Sigmoid colon (tissue), 7 donors: ENCODE data around the gene AK5. TPM values are rescaled to one million over a fixed set of nuclear protein-coding genes. Genes with fewer than 3 reads are reported as not detected.

Source experiments
- DNase-seq: peaks from one replicate; pipeline ENCODE4 v3.0.0-alpha.2; 2019
- H3K27ac ChIP-seq, 4 donors: fragments of 200-600 bp; sonication (generic); one replicate each; pipeline ENCODE4 v1.5.1; 2016 to 2019; ENCODE audit warnings: mild to moderate bottlenecking in 1 of 4
- H3K27me3 ChIP-seq, 3 donors: fragments of 200-600 bp; sonication (generic); one replicate each; pipeline ENCODE4 v1.5.1; 2019; ENCODE audit warnings: mild to moderate bottlenecking in 1 of 3
- H3K36me3 ChIP-seq, 4 donors: fragments of 200-600 bp; sonication (generic); one replicate each; pipeline ENCODE4 v1.5.1; 2016 to 2019
- H3K4me1 ChIP-seq, 4 donors: fragments of 200-600 bp; sonication (generic); one replicate each; pipeline ENCODE4 v1.5.1; 2017 to 2019
- H3K4me3 ChIP-seq, 4 donors: fragments of 200-600 bp; sonication (generic); one replicate each; pipeline ENCODE4 v1.5.1; 2017 to 2019; ENCODE audit warnings: mild to moderate bottlenecking in 2 of 4, moderate library complexity in 1 of 4
- H3K9me3 ChIP-seq, 4 donors: fragments of 200-600 bp in 3 of 4; sonication (generic) in 3 of 4; one replicate each; pipeline versions ENCODE4 v1.5.1 to v1.6.1; 2013 to 2019
- EP300 ChIP-seq, 4 donors: sonication (generic); formaldehyde crosslinking; IDR thresholded peaks; one replicate each; pipeline ENCODE4 v1.6.1; 2017; ENCODE audit warnings: antibody characterized with exemption in 4 of 4
- POLR2A ChIP-seq, 2 donors: fragments of 450-650 bp; IDR thresholded peaks; one replicate each; pipeline ENCODE4 v1.6.1; 2016; ENCODE audit warnings: antibody characterized with exemption in 2 of 2, mild to moderate bottlenecking in 2 of 2, moderate library complexity in 2 of 2
- POLR2AphosphoS5 ChIP-seq, 4 donors: sonication (generic); formaldehyde crosslinking; IDR thresholded peaks; one replicate each; pipeline ENCODE4 v1.6.1; 2017; ENCODE audit warnings: antibody characterized with exemption in 4 of 4
- WGBS, 2 donors: extraction: QIAGEN DNeasy Blood & Tissue Kit; methylation state at CpG; one replicate each; pipeline ENCODE4 v1.1.7; 2013; 5-methylcytosine and 5-hydroxymethylcytosine counted together
- intact Hi-C: fragments of 100-400 bp; cut with DNase I; formaldehyde crosslinking; loops from one replicate; pipeline ENCODE4 v1.15.1; 2023
- polyA plus RNA-seq, 3 donors: library from polyadenylated mRNA; stranded (reverse); fragments of 200-250 nt; gene quantifications; one replicate each; pipeline ENCODE4 v1.2.3, GENCODE V29; 2013
- total RNA-seq, 4 donors: library from RNA; depleted of rRNA; stranded (reverse); fragments of >200 nt; gene quantifications; one replicate each; pipeline ENCODE4 v1.1.0, GENCODE V29; 2016
- TF ChIP-seq, protein P1 (sequence below), 4 experiments: fragments of 450-650 bp in 3 of 4; fragments of 200-600 bp in 1 of 4; IDR thresholded peaks; one replicate each; pipeline ENCODE4 v1.5.1; 2016 to 2019; ENCODE audit warnings: antibody characterized with exemption in 4 of 4, mild to moderate bottlenecking in 3 of 4, moderate library complexity in 2 of 4
- donor health status: healthy with polysubstance abuse.
- donor health status: Bipolar disorder and iron deficiency.
- donor health status: healthy.

Gene AK5, protein sequence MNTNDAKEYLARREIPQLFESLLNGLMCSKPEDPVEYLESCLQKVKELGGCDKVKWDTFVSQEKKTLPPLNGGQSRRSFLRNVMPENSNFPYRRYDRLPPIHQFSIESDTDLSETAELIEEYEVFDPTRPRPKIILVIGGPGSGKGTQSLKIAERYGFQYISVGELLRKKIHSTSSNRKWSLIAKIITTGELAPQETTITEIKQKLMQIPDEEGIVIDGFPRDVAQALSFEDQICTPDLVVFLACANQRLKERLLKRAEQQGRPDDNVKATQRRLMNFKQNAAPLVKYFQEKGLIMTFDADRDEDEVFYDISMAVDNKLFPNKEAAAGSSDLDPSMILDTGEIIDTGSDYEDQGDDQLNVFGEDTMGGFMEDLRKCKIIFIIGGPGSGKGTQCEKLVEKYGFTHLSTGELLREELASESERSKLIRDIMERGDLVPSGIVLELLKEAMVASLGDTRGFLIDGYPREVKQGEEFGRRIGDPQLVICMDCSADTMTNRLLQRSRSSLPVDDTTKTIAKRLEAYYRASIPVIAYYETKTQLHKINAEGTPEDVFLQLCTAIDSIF
- total RNA-seq (1 to 10 TPM in 3 of 4 donors, under 1 TPM in 1; 0.33 to 6.1 (median 1.7) TPM), polyA plus RNA-seq (1 to 10 TPM in 2 of 3 donors, not detected in 1; 1.8 to 2.0 TPM)

DNA sequence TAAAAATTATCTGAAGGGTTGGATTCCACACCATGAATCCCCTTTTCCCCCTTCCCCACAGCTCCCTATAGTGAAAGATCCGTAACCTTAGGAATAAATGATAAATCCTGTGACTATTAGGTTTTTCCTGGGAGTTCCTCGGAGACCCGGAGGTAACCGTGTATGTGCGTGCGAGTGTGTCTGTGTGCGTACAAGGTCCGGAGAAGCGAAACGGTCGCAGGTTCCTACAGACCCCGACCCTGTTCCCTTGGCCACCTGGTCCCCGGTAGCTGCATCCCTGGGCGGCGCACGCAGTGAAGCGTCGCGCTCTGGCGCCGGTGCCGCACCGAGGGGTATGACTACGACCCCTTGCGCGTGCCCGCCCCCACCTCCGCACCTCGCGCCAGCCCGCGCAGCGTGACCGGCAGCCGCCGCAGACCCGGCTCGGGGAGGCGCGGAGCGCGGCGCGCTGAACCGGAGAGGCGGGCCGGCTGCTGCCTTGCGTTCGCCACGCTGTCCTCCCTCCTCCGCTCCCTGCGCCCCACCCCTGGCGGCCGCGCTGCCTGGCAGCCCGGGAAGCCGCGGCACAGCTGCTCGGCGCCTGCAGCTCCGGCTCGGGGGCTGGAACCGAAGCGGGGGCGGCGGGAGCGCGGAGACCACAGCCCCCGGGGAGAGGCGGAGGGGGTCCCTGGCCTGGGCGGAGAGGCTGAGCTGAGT lies at the start of gene AK5:
AK5 (plus strand) TSS at position 529 of the 696 bp plus-strand sequence. CDS start 295 bp downstream, outside the sequence.
- intact Hi-C loops = no loop called here
- WGBS, 2 donors = 3 to 4% methylated on average over 71 of the region's 71 CpGs
- TF ChIP-seq POLR2A (IDR thresholded peaks at IDR 0.05) (no peak), EP300 (IDR thresholded peaks at IDR 0.05) (no peak), POLR2AphosphoS5 (IDR thresholded peaks at IDR 0.05) (no peak)
- TF ChIP-seq, protein P1, sequence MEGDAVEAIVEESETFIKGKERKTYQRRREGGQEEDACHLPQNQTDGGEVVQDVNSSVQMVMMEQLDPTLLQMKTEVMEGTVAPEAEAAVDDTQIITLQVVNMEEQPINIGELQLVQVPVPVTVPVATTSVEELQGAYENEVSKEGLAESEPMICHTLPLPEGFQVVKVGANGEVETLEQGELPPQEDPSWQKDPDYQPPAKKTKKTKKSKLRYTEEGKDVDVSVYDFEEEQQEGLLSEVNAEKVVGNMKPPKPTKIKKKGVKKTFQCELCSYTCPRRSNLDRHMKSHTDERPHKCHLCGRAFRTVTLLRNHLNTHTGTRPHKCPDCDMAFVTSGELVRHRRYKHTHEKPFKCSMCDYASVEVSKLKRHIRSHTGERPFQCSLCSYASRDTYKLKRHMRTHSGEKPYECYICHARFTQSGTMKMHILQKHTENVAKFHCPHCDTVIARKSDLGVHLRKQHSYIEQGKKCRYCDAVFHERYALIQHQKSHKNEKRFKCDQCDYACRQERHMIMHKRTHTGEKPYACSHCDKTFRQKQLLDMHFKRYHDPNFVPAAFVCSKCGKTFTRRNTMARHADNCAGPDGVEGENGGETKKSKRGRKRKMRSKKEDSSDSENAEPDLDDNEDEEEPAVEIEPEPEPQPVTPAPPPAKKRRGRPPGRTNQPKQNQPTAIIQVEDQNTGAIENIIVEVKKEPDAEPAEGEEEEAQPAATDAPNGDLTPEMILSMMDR (IDR thresholded peaks at IDR 0.05) = no peak

DNA sequence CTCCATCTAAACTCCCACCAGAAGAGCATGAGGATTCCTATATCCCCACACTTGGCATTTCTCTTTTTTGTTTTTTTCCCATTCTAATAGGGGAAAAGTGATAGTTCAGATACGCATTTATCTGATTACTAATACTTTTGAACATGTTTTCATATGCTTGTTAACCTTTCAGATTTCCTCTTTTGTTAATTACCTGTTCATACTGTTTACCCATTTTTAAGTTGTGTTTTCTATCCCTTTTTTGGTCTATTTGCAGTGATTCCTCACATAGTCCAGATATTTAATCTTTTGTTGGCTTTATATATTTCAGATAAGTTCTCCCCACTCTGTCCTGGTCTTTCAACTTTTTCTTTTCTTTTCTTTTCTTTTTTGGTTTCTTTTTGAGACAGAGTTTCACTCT lies 49.0 kb upstream of the AK5 start:
- no peaks in the 10 kb centered on the region for H3K36me3 ChIP-seq
- intact Hi-C loops = no loop called here
- no peak for DNase-seq
- no peak overlapping the region for H3K27ac ChIP-seq
- H3K27me3 ChIP-seq = no peaks in the 10 kb centered on the region
- 97% methylated on average over 1 of the region's 1 CpG for WGBS, 2 donors
- H3K4me3 ChIP-seq = no peak overlapping the region
- H3K4me1 ChIP-seq = no peaks in the 10 kb centered on the region
- no peaks in the 10 kb centered on the region for H3K9me3 ChIP-seq
- TF ChIP-seq, protein P1 (IDR thresholded peaks at IDR 0.05) = no peak
- TF ChIP-seq POLR2A (IDR thresholded peaks at IDR 0.05) (no peak), EP300 (IDR thresholded peaks at IDR 0.05) (no peak), POLR2AphosphoS5 (IDR thresholded peaks at IDR 0.05) (no peak)

More for the DNA sequence above, at the start of gene AK5:
- Histone ChIP-seq H3K27me3 (peaks cover 0 to 39% (median 17%) of the 10 kb centered on the region in 3 donors), H3K4me3 (peak within 1 kb of the TSS; percentile 9 to 58 (median 49)), H3K9me3 (no peaks in the 10 kb centered on the region), H3K27ac (no peak within 1 kb of the TSS), H3K36me3 (no peaks in the 10 kb centered on the region), H3K4me1 (peaks cover 0 to 18% (median 16%) of the 10 kb centered on the region in 4 donors)
- no peak for DNase-seq

DNA sequence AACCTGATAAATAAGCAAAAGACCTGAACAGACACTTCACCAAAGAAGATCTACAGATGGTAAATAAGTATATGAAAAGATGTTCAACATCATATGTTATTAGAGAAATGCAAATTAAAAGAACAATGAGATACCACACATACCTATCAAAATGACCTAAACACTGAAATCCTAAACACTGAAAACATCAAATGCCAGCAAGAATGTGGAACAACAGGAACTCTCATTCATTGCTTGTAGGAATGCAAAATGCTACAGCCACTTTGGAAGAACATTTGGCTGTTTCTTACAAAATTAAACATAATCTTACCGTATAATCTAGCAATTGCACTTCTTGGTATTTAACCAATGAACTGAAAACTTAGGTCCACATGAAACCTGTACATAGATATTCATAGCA lies 47.7 kb upstream of the AK5 start:
- intact Hi-C loops = no loop called here
- Histone ChIP-seq H3K27me3 (no peaks in the 10 kb centered on the region), H3K9me3 (no peaks in the 10 kb centered on the region), H3K36me3 (no peaks in the 10 kb centered on the region), H3K4me1 (no peaks in the 10 kb centered on the region), H3K27ac (no peak overlapping the region), H3K4me3 (no peak overlapping the region)
- DNase-seq = no peak
- no peak for TF ChIP-seq POLR2AphosphoS5 (IDR thresholded peaks at IDR 0.05)
- no peak for TF ChIP-seq POLR2A (IDR thresholded peaks at IDR 0.05)
- no peak for TF ChIP-seq EP300 (IDR thresholded peaks at IDR 0.05)
- TF ChIP-seq, protein P1 (IDR thresholded peaks at IDR 0.05) = no peak
- WGBS, 2 donors = 86 to 93% methylated on average over 1 of the region's 1 CpG

DNA sequence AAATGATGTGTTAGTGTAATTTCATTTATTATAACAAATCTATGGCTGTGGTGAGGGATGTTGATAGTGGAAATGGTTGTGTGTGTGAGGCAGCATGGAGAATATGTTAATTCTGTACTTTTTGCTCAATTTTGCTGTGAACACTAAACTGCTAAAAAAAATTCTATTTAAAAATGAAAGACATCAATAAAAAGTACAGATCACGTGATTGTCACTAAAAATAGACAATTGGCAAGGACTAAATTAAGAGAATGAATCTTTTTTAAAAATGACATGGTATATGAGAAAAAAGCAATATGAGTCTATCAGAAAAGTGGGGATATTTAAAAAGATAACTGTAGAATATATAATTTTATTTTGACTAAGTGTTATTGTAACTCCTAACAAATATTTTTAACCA lies 46.9 kb upstream of the AK5 start:
- no peak for DNase-seq
- Histone ChIP-seq H3K9me3 (no peaks in the 10 kb centered on the region), H3K27ac (no peak overlapping the region), H3K36me3 (no peaks in the 10 kb centered on the region), H3K4me1 (no peaks in the 10 kb centered on the region), H3K4me3 (no peak overlapping the region), H3K27me3 (no peaks in the 10 kb centered on the region)
- intact Hi-C loops = no loop called here
- no peak for TF ChIP-seq POLR2A (IDR thresholded peaks at IDR 0.05)
- TF ChIP-seq, protein P1 (IDR thresholded peaks at IDR 0.05) = no peak
- no peak for TF ChIP-seq EP300 (IDR thresholded peaks at IDR 0.05)
- no peak for TF ChIP-seq POLR2AphosphoS5 (IDR thresholded peaks at IDR 0.05)
- 47 to 61% methylated on average over 1 of the region's 1 CpG for WGBS, 2 donors
